Measurements from ENCODE around the gene FUBP1. TPM values are rescaled to one million over a fixed set of nuclear protein-coding genes. Genes with fewer than 3 reads are reported as not detected.
"Not testable (repeated sequence)": the region's sequence is repeated elsewhere in the genome, so short reads cannot be mapped to it uniquely, and the experiment has no call there.

The FUBP1 gene
- total RNA-seq, 1 donor from 2014 or later: 288 TPM

- Mint-ChIP-seq H3K36me3 (peaks cover 6% of the 10 kb centered on the region), H3K27ac (no peak overlapping the region), H3K4me1 (no peaks in the 10 kb centered on the region), H3K4me3 (no peak overlapping the region), H3K9me3 (no peaks in the 10 kb centered on the region), H3K27me3 (ENCODE audit: low read depth) (no peaks in the 10 kb centered on the region)
- TF ChIP-seq CTCF (IDR thresholded peaks at IDR 0.05; ENCODE audit: unreplicated experiment): no peak
- DNase-seq (ENCODE audit: low spot score in 2 of 2, unreplicated experiment in 2 of 2): no peak
These were observed 9.0 kb upstream of the FUBP1 start for GRCh38 chr1:77987919-77988318.

GRCh38 chr1:77986810-77987209 lies 7.9 kb upstream of the FUBP1 start:
- Mint-ChIP-seq H3K27ac (no peak overlapping the region), H3K4me1 (no peaks in the 10 kb centered on the region), H3K4me3 (no peak overlapping the region), H3K36me3 (peaks cover 6% of the 10 kb centered on the region), H3K9me3 (no peaks in the 10 kb centered on the region), H3K27me3 (ENCODE audit: low read depth) (no peaks in the 10 kb centered on the region)
- no peak for TF ChIP-seq CTCF (IDR thresholded peaks at IDR 0.05; ENCODE audit: unreplicated experiment)
- no peak for DNase-seq (ENCODE audit: low spot score in 2 of 2, unreplicated experiment in 2 of 2)

- DNase-seq (ENCODE audit: low spot score in 2 of 2, unreplicated experiment in 2 of 2): no peak
- no peak overlapping the region for H3K4me3 Mint-ChIP-seq
- H3K27me3 Mint-ChIP-seq (ENCODE audit: low read depth): no peaks in the 10 kb centered on the region
- H3K36me3 Mint-ChIP-seq: peaks cover 3% of the 10 kb centered on the region
- no peaks in the 10 kb centered on the region for H3K9me3 Mint-ChIP-seq
- no peak for TF ChIP-seq CTCF (IDR thresholded peaks at IDR 0.05; ENCODE audit: unreplicated experiment)
- H3K27ac Mint-ChIP-seq: no peak overlapping the region
- H3K4me1 Mint-ChIP-seq: peaks cover 15% of the 10 kb centered on the region
These were observed 5.8 kb upstream of the FUBP1 start for GRCh38 chr1:77984629-77985028.

- H3K27me3 Mint-ChIP-seq (ENCODE audit: low read depth): no peaks in the 10 kb centered on the region
- no peak for DNase-seq (ENCODE audit: low spot score in 2 of 2, unreplicated experiment in 2 of 2)
- H3K36me3 Mint-ChIP-seq: peaks cover 3% of the 10 kb centered on the region
- H3K9me3 Mint-ChIP-seq: no peaks in the 10 kb centered on the region
- peaks cover 15% of the 10 kb centered on the region for H3K4me1 Mint-ChIP-seq
- H3K4me3 Mint-ChIP-seq: no peak overlapping the region
- H3K27ac Mint-ChIP-seq: no peak overlapping the region
- TF ChIP-seq CTCF (IDR thresholded peaks at IDR 0.05; ENCODE audit: unreplicated experiment): no peak
These were observed 5.1 kb upstream of the FUBP1 start for GRCh38 chr1:77983997-77984355.

- not testable (repeated sequence) for DNase-seq (ENCODE audit: low spot score in 2 of 2, unreplicated experiment in 2 of 2); H3K9me3 Mint-ChIP-seq; H3K36me3 Mint-ChIP-seq; H3K27me3 Mint-ChIP-seq (ENCODE audit: low read depth); H3K4me3 Mint-ChIP-seq; H3K27ac Mint-ChIP-seq
- peaks cover 15% of the 10 kb centered on the region for H3K4me1 Mint-ChIP-seq
These were observed 4.6 kb upstream of the FUBP1 start for GRCh38 chr1:77983352-77983996.

- no peak overlapping the region for H3K4me3 Mint-ChIP-seq
- peaks cover 36% of the 10 kb centered on the region for H3K4me1 Mint-ChIP-seq
- H3K9me3 Mint-ChIP-seq: no peaks in the 10 kb centered on the region
- no peak overlapping the region for H3K27ac Mint-ChIP-seq
- TF ChIP-seq CTCF (IDR thresholded peaks at IDR 0.05; ENCODE audit: unreplicated experiment): no peak
- peak; percentile 48 to 66 for DNase-seq (ENCODE audit: low spot score in 2 of 2, unreplicated experiment in 2 of 2)
- peaks cover 6% of the 10 kb centered on the region for H3K36me3 Mint-ChIP-seq
- no peaks in the 10 kb centered on the region for H3K27me3 Mint-ChIP-seq (ENCODE audit: low read depth)
These were observed 441 bp downstream of the FUBP1 start for GRCh38 chr1:77978293-77978968.
